SK-N-SH (cell line): Measurements from ENCODE around the gene UMODL1.

Source experiments
- CTCF ChIP-seq: fragments of 200-600 bp; sonication (generic); IDR thresholded peaks from 2 replicates; pipeline ENCODE4 v1.6.1; 2017; ENCODE audit warnings: antibody characterized with exemption, mild to moderate bottlenecking, moderate library complexity
- JUND ChIP-seq: IDR thresholded peaks from 2 replicates; pipeline ENCODE4 v1.4.0; 2012
- MAX ChIP-seq: IDR thresholded peaks from 2 replicates; pipeline ENCODE4 v1.4.0; 2012; ENCODE audit warnings: low read depth
- POLR2AphosphoS5 ChIP-seq: IDR thresholded peaks from 2 replicates; pipeline ENCODE4 v1.6.1; 2012; ENCODE audit warnings: low read depth, low read length
- RFX5 ChIP-seq: IDR thresholded peaks from 2 replicates; pipeline ENCODE4 v1.6.1; 2012; ENCODE audit warnings: mild to moderate bottlenecking, improper control_type of control experiment, low read length
- TAF1 ChIP-seq: IDR thresholded peaks from 2 replicates; pipeline ENCODE4 v1.6.1; 2012; ENCODE audit warnings: low read depth, mild to moderate bottlenecking, low read length, moderate library complexity, borderline replicate concordance
- TEAD4 ChIP-seq: IDR thresholded peaks from 2 replicates; pipeline ENCODE4 v1.4.0; 2012; ENCODE audit warnings: mild to moderate bottlenecking, borderline replicate concordance; ENCODE audit not compliant: insufficient read depth
- USF1 ChIP-seq: IDR thresholded peaks from 2 replicates; pipeline ENCODE4 v1.4.0; 2012; ENCODE audit warnings: low read depth, borderline replicate concordance
- USF2 ChIP-seq: fragments of 150-350 bp; IDR thresholded peaks from 2 replicates; pipeline ENCODE4 v1.6.1; 2017; ENCODE audit warnings: antibody characterized with exemption, low read length, low read depth, borderline replicate concordance
- YY1 ChIP-seq: IDR thresholded peaks from 2 replicates; pipeline ENCODE4 v1.4.0; 2012; ENCODE audit warnings: low read depth, mild to moderate bottlenecking

- no peak for TF ChIP-seq USF1
- TF ChIP-seq CTCF, result no peak
- no peak for TF ChIP-seq TEAD4
- no peak for TF ChIP-seq JUND
- TF ChIP-seq RFX5, result no peak
- TF ChIP-seq USF2, result no peak
- TF ChIP-seq YY1, result no peak
- no peak for TF ChIP-seq MAX
- no peak for TF ChIP-seq POLR2AphosphoS5
- no peak for TF ChIP-seq TAF1
Observed at GRCh38 chr21:42150474-42151085, 79.5 kb downstream of the UMODL1 start.
